HL-60 (cell line): ENCODE results near the gene RALA.

ENCODE experiments used
- TF ChIP-seq, protein P1 (sequence below): IDR thresholded peaks from 2 replicates; pipeline ENCODE4 v1.6.1; 2012; ENCODE audit warnings: low read depth; ENCODE audit not compliant: insufficient replicate concordance
- TF ChIP-seq, protein P2 (sequence below): IDR thresholded peaks from one replicate; pipeline ENCODE4 v1.5.1; 2011; ENCODE audit warnings: low read length, control low read depth, inconsistent platforms; ENCODE audit not compliant: insufficient read depth

DNA sequence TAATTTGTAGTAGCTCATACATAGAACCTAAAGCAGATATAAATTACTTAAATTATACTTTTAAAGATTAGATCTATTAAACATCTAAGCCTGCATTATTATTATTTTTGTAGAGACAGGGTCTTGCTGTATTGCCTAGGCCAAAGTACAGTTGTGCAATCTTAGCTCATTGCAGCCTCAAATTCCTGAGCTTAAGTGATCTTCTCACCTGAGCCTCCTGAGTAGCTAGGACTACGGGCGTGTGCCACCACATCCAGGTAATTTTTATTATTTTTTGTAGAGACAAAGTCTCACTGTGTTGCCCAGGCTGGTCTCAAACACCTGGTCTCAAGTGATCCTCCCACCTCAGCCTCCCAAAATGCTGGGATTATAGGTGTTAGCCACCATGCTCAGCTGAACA, 46.7 kb downstream of the RALA start:
- TF ChIP-seq, protein P1, sequence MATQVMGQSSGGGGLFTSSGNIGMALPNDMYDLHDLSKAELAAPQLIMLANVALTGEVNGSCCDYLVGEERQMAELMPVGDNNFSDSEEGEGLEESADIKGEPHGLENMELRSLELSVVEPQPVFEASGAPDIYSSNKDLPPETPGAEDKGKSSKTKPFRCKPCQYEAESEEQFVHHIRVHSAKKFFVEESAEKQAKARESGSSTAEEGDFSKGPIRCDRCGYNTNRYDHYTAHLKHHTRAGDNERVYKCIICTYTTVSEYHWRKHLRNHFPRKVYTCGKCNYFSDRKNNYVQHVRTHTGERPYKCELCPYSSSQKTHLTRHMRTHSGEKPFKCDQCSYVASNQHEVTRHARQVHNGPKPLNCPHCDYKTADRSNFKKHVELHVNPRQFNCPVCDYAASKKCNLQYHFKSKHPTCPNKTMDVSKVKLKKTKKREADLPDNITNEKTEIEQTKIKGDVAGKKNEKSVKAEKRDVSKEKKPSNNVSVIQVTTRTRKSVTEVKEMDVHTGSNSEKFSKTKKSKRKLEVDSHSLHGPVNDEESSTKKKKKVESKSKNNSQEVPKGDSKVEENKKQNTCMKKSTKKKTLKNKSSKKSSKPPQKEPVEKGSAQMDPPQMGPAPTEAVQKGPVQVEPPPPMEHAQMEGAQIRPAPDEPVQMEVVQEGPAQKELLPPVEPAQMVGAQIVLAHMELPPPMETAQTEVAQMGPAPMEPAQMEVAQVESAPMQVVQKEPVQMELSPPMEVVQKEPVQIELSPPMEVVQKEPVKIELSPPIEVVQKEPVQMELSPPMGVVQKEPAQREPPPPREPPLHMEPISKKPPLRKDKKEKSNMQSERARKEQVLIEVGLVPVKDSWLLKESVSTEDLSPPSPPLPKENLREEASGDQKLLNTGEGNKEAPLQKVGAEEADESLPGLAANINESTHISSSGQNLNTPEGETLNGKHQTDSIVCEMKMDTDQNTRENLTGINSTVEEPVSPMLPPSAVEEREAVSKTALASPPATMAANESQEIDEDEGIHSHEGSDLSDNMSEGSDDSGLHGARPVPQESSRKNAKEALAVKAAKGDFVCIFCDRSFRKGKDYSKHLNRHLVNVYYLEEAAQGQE, result no peak
- TF ChIP-seq, protein P2, sequence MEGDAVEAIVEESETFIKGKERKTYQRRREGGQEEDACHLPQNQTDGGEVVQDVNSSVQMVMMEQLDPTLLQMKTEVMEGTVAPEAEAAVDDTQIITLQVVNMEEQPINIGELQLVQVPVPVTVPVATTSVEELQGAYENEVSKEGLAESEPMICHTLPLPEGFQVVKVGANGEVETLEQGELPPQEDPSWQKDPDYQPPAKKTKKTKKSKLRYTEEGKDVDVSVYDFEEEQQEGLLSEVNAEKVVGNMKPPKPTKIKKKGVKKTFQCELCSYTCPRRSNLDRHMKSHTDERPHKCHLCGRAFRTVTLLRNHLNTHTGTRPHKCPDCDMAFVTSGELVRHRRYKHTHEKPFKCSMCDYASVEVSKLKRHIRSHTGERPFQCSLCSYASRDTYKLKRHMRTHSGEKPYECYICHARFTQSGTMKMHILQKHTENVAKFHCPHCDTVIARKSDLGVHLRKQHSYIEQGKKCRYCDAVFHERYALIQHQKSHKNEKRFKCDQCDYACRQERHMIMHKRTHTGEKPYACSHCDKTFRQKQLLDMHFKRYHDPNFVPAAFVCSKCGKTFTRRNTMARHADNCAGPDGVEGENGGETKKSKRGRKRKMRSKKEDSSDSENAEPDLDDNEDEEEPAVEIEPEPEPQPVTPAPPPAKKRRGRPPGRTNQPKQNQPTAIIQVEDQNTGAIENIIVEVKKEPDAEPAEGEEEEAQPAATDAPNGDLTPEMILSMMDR, result no peak
